NK-92 (cell line): Measurements from ENCODE around the gene PLEKHA5.
"Not testable (repeated sequence)": the region's sequence is repeated elsewhere in the genome, so short reads cannot be mapped to it uniquely, and the experiment has no call there.

Experiments used
- DNase-seq: peaks from one replicate; lab custom pipeline; 2025; ENCODE audit not compliant: unreplicated experiment; lab: John Stamatoyannopoulos, UW

Gene PLEKHA5

DNA sequence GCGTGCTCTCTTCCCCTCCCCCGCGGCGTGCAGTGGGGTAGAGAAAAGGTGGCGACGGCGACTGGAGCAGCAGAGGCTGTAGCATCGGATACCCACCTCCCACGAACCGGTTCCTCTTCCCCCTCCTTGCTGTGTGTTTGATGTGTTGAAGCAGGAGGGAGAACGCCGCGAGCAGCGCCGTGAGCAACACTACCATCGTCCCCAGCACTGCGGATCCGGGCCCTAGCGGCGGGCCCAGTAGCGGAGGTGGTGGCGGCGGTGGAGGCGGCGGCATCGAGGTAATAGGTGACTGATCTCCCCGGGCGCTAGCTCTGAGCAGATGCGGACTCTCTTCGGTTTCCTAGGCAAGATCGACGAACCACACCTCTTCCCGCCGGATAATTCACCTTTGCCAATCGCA lies 176.8 kb downstream of the PLEKHA5 start:
- DNase-seq: no peak

DNA sequence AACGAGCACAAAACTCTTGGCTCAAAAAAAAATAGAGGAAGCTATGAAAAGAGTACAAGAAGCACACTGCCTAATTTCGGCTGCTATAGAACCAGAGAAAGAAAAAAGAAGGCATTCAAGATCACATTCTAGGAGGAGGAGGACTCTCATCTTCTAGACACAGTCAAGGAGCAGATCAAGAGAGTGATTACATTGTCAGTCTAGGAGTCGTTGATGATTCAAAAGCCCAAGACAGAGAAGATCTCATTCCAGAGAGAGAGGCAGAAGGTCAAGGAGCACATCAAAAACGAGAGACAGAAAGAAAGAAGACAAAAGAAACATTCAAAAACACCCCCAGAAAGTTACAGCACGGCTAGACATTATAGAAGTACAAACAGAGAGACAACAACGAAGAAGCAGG lies 177.9 kb downstream of the PLEKHA5 start:
- no peak for DNase-seq

DNA sequence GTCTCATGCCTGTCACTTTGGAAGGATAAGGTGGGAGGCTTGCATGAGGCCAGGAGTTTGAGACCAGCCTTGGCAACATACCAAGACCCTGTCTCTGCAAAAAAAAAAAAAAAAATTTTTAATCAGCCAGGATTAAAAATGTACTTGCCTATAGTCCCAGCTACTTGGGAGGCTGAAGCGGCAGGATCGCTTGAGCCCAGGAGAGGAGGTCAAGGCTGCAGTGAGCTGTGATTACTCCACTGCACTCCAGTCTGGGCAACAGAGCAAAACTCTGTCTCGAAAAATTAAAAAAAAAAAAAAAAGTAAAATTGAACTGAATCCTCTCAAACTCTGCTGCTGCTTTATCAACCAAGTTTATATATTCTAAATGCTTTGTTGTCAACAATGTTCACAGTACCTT lies 181.6 kb downstream of the PLEKHA5 start:
- DNase-seq: no peak

DNA sequence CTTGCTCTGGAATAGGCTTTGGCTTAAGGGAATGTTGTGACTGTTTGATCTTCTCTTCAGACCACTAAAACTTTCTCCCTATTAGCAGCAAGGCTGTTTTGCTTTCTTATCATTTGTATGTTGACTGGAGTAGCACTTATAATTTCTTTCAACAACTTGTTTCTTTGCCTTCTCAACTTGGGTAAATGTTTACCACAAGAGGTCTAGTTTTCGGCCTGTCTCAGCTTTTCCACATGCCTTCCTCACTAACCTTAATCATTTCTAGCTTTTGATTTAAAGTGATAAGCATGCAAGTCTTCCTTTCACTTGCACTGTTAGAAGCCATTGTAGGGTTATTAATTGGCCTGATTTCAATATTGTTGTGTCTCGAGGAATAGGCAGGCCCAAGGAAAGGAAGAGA lies 183.1 kb downstream of the PLEKHA5 start:
- DNase-seq: no peak

DNA sequence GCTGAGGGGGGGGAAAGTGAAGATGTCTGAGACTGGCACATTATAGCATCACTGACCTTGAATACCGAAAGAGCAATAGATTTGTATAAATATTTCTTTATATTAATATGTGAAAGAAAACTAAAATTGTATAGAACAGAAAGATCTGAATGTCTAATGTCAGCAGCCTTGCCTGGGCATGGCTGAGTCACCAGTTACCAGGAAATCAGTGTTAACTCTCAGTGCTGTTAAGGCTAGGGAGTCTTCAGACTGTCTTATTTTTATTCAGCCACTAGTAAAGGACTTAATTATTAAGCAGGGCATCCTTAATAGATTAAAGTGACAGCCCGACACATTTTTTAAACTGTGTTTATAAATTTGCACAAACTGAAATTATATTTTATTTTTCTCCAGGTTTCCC lies 186.9 kb downstream of the PLEKHA5 start:
- DNase-seq: no peak

DNA sequence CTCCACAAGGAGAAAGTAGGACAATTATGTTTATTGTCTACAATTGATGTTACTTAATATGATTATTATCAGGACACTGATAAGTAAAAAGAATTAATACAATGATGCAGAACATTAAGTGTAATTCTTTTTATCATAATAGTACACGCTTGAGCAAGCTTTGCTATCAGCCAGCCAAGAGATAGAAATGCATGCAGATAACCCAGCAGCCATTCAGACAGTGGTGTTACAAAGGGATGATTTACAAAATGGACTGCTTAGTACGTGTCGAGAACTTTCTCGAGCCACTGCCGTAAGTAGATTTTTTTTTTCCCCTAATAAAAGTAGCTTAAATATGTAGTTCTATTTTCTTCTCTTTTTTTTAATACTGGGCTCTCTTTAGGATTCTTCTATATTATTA lies 192.8 kb downstream of the PLEKHA5 start:
- DNase-seq: no peak

DNA sequence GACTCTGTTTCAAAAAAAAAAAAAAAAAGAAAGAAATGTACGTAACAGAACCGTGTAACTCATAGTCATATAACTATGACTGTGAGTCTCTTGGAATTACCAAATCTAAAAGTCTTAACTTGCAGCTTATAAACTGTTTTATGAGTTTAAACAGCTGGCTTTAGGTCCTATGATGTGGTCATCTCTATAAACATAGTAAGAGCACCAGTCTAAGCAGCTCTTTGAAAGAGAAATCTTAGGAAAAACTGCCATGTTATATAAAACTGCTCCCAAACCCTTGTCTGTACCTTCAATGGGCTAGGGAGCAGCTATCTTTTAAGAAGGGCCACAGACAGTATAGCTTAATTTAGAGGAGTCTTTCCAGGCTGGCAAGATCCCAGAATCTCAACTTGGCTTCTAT lies 194.3 kb downstream of the PLEKHA5 start:
- DNase-seq: no peak

DNA sequence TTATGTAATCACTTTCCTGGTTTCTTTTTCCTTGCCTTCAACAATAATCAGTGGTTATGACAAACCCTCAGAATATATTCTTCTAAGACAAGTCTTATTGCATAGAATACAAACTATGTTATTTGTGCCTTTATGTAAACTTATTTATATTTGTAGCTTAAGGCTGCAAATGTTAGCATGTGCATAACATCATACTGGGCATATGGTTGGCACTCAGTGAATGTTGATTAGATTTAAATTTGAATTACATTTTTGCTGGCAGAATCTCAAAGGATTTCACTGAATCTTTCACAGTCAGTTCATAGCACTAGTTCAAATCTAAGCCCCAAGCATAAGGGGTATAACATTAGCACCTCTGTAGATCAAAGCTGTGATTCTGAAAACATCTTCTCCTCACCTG lies 196.6 kb downstream of the PLEKHA5 start:
- DNase-seq: no peak

DNA sequence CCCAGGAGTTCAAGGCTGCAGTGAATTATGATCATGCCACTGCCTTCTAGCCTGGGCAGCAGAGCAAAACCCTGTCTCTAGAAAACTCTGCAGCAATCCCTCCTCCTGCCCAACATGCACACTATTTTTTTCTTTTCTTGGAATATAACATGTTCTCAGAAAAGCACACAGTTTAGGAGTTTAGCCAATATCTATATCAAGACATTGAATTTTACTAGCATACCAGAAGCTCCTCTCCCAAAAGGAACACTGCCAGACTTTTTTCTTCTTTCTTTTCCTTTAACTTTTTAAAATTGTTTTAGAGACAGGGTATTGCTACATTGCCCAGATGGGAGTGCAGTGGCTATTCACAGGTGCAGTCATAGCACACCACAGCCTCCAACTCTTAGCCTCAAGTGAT lies 202.7 kb downstream of the PLEKHA5 start:
- no peak for DNase-seq

DNA sequence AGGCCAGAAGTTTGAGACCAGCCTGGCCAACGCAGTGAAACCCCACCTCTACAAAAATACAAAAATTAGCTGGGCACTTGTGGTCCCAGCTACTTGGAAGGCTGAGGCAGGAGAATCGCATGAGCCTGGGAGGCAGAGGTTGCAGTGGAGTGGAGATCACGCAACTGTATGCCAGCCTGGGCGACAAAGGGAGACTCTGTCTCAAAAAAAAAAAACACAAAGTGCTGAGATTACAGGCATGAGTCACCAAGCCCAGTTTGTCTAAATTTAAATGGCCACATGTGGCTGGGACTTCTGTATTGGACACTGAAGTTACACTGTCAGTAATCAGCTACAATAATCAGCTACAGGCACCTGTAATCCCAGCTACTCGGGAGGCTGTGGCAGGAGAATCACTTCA lies 208.9 kb downstream of the PLEKHA5 start:
- DNase-seq: no peak

DNA sequence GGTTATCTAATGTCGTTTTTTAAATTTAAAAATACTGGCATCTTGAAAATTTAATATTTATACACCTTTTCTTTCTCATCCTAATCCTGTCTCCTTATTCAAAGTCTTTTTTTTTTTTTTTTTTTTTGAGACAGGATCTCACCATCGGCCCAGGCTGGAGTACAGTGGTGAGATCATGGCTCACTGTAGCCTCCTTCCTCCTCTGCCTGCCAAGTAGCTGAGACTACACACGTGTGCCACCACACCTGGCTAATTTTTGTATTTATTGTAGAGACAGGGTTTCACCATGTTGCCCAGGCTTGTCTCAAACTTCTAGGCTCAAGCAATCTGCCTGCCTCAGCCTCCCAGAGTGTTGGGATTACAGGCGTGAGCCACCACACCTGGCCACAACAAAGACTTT lies 221.3 kb downstream of the PLEKHA5 start:
- DNase-seq: not testable (repeated sequence)

DNA sequence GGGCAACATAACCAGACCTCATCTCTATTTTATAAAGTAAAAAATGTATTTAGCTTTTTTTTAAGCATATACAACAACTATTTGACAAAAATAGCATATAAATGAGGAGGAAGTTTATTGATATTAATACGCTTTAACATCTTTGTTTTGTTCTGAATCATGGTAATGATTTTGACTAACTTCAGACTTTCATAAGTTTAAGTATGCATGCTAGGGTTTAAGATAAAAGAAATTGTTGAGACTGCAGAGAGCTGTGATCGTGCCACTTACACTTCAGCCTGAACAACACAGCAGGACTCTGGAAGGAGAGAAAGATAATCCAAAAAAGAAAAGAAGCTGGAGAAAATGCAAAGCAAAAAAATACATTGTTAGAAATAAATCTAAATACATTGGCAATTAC lies 221.8 kb downstream of the PLEKHA5 start:
- DNase-seq: no peak

DNA sequence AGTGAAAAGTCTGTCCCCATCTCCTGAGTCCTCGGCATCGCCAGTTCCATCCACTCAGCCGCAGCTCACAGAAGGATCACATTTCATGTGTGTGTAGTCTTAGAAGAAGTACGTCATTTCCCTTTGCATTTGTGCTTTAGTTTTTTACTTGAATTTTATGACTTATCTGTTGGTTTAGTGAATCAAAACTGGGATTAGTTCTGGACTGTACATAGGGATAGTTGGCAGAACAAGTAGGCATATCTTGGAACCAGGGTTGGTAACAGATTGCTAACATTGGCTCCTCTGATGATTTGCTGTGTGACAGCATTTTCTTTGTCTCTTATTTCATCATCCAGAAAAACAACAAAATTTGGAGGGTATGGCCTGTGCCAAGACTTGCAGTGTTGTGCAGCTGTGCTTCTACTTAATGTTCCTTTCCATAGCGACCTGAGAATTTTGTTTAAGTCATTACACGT lies 240.2 kb downstream of the PLEKHA5 start:
- no peak for DNase-seq

DNA sequence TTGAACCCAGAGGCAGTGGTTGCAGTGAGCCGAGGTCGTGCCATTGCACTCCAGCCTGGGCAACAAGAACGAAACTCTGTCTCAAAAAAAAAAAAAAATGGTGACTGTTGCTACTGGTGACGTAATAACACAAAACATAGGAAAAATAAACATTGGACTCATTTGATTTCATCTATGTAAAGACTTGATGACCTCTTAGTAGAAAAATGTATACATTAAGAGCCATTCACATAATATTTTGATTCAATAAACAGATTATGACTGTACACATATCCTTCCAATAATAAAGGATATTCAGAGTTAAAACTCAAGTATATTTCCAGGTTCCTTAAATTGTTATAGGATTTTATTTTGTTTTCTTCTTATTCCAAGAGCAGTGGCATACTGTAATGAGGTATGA lies 244.1 kb downstream of the PLEKHA5 start:
- no peak for DNase-seq

DNA sequence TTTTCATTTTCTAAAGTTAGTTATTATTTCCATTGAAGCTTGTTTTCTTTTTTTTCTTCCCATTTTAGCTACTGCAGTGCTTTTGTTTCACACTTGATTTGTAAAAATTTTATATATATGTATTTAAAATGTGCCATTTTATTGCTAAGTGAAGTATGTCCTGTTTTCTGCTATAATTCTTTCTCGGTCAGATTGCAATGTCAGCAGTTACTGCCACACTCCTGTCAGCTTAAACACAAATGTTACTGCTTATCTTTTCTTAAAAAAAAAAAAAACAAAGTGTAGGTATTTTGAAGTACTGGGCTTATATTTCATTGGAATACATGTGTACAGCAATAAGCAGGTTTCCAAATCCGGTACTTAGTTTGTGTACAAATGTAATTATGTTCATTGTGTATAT lies 246.4 kb downstream of the PLEKHA5 start:
- DNase-seq: no peak

DNA sequence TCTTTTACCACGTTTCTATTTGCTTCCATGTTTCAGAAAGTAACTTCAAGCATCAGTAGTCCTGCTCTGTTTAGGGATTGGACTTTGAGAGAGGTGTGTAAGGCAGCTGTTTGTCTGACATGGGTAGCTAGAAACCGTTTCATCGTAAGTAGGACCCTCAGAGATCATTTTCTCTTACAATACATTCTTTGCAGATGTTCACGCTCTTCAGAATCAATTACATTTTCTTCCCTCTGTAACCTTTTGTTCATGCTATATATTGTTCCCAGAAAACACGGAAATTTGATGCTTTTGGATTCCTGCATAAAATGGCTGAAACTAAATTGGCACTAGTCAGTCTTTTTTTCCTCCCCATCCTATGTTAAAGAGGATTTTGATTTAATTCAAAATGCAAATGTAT lies 247.2 kb downstream of the PLEKHA5 start:
- no peak for DNase-seq

DNA sequence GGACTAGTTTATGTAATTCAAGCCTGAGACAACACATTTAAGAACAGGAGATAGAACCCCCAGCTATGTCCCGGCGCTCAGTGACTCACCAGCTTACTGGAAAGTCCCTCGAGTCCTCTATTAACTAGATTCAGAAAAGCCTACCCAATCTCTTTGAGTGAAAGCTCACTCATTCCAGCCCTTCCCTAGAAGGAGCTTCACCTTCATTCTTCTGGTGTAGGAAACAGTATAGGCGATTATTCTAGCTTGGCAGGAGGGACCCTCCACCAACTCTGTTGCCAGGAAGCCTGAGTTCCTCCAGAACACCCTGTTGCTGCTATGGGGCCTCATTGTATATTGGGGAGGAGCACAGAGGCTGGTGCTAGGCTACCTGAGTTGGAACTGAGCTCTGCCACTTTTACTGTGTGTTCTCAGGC lies 252.6 kb downstream of the PLEKHA5 start:
- DNase-seq: no peak

DNA sequence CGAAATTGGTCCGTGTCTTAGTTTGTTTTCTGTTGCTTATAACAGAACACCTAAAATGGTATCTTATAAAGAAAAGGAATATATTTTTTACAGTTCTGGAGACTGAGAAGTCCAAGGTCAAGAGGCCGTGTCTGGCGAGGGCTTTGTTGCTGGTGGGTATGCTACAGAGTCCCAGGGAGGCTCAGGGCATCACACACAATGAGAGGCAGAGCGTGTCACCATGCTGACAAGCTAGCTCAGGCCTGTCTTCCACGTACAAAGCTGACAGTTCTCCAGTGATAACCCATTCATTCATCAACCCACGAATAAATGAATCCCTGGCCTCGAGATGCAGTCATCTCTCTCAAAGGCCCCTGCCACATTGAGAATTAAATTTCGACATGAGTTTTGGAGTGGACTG lies 253.0 kb downstream of the PLEKHA5 start:
- DNase-seq: no peak

DNA sequence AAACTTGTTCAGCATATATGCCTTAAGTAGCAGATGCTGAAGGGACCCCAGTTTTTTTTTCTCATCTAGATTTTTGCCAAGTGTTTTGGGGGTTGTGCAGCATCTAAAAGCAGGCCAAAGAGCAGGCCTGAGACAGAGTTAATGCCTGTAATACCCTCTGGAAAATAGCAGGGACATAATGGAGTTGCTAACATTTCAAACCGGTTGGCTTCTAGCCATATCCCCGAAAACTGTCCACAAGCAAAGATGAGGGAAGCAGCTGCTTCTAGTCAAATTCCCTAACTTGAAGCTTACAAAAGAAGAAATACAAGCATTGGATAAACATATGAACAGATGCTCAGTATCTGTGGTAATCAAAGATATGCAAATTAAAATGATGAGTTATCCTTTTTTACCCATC lies 257.6 kb downstream of the PLEKHA5 start:
- DNase-seq: no peak

DNA sequence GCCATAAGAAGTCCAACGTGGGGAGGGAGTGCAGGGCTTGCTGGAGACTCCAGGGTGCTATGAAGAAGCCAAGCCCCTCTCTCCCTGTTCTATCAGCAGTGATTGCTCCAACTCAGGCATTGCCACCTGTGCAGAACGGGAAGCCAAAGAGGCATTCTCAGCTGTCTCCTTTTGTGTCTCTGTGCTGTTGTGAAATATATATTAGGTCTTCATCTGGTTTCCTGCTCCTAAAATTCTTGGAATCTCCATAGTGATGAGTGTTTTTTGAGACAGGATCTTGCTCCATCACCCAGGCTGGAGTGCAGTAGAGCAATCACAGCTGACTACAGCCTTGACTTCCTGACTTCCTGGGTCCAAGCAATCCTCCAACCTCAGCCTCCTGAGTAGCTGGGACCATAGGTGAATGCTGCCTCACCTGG lies 258.6 kb downstream of the PLEKHA5 start:
- DNase-seq: no peak

DNA sequence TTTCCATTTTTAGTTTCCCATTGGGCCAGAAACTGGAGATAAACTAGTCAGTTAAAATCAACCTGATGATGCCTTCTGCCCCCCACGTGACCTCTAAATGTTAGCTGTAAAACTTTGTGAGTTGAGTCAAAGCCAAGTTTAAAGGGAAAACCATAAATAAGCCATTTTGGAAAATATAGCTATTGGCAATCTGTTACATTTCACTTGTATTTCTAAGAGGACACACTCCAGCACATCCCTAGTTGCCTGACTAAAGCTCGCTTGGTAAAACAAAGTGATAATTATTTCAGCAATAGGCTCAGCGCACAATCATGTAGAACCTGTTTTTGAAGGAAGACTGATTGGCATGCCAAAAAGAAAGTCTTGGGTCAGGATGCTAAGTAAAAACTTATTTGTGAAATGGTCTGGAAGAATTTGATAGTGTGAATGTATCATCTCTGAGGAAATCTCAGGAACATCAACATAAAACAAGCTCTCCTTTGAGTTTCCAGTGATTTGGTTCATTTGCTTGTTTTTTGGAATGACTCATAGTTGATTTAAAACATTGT lies 260.6 kb downstream of the PLEKHA5 start:
- no peak for DNase-seq

DNA sequence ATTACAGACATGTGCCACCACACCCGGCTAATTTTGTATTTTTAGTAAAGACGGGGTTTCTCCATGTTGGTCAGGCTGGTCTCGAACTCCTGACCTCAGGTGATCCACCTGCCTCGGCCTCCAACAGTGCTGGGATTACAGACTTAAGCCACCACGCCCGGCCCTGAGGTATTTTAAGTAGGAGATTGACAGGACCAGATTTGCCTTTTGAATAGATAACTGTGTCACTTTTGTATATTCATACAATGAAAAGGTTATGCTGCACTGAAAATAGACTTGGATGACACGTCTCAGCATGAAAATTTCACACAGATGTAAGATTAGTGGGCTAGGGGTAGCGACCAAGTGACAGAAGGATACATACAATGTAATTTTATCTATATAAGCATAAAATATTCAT lies 263.1 kb downstream of the PLEKHA5 start:
- DNase-seq: not testable (repeated sequence)

DNA sequence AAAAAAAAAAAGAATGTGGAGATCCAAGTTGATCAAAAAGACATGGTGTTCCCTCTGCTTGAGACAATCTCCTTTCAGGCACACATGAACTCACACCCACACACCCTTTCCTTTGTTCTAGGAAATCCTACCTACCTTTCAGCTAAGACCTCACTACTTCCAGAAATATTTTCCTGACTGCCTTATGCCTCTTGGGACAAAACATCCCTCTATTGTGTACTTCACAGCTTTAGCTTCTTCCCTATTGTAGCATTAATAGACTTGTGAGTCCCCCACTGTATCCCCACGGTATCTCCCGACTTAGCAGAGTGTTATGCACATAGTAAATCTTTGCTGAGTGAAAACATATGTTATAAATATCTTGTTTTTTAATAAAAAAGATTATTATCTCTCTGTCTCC lies 264.9 kb downstream of the PLEKHA5 start:
- no peak for DNase-seq

DNA sequence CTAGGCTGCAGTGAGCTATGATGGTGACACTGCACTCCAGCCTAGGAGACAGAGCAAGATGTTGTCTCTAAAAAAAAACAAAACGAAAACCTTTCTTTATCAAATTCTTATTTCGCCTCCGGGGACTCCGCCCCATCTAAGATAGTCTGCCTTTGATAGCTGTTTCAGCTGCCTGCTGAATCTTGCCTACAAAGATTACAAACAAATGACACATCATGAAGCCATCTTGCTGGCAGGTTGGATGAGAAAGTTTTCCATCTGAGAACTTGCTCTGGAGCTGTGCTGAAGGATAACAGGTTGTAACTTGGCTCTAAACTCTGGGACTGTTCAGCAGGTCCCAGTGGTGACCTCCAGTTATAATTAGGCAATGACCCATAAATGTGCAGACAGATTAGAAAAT lies 268.0 kb downstream of the PLEKHA5 start:
- no peak for DNase-seq
